Naive thymus-derived CD4-positive, alpha-beta T cell (primary cell): Measurements from ENCODE around the gene ABCB11. TPM values are rescaled to one million over a fixed set of nuclear protein-coding genes. Genes with fewer than 3 reads are reported as not detected.

Experiments
- ATAC-seq: fragments of 150-1000 bp; cut with Tn5 transposase; 2 replicates; pipeline ENCODE4 v1.10.0; 2021; ENCODE audit warnings: mild to moderate bottlenecking, moderate library complexity
- CTCF ChIA-PET: fragments of 350-600 bp; sonication (Branson Sonifier 250); formaldehyde crosslinking; loops from one replicate; lab custom pipeline; 2021; ENCODE audit warnings: antibody characterized with exemption; lab: Charles Lee
- POLR2A ChIA-PET: fragments of 350-600 bp; sonication (Branson Sonifier 250); formaldehyde crosslinking; loops from one replicate; lab custom pipeline; 2021; ENCODE audit warnings: antibody characterized with exemption, inconsistent platforms; lab: Charles Lee
- DNase-seq, 9 donors: peaks; one replicate each; pipeline versions ENCODE4 v3.0.0 to v3.0.0-alpha.2; 2020 to 2022; ENCODE audit warnings: mixed read lengths in 1 of 9
- H3K27ac ChIP-seq: one replicate; pipeline ENCODE4 v1.7.0; 2013; ENCODE audit warnings: mild to moderate bottlenecking, low read depth, low read length, moderate library complexity
- H3K27me3 ChIP-seq, 2 donors: one replicate each; pipeline ENCODE4 v1.7.0; 2013; ENCODE audit warnings: low read length in 2 of 2, mild to moderate bottlenecking in 2 of 2, moderate library complexity in 2 of 2; ENCODE audit not compliant: control insufficient read depth in 2 of 2, insufficient read depth in 2 of 2
- H3K36me3 ChIP-seq, 3 experiments: 1 replicate in 2 of 3; 2 replicates in 1 of 3; pipeline ENCODE4 v1.7.0; 2013; ENCODE audit warnings: low read length in 3 of 3, mild to moderate bottlenecking in 3 of 3, moderate library complexity in 1 of 3; ENCODE audit not compliant: insufficient read depth in 3 of 3, control insufficient read depth in 2 of 3
- H3K4me1 ChIP-seq, 2 donors: one replicate each; pipeline ENCODE4 v1.7.0; 2013; ENCODE audit warnings: low read length in 2 of 2, mild to moderate bottlenecking in 2 of 2, moderate library complexity in 1 of 2; ENCODE audit not compliant: control insufficient read depth in 2 of 2, insufficient read depth in 2 of 2
- H3K4me3 ChIP-seq: 2 replicates; pipeline ENCODE4 v1.7.0; 2013; ENCODE audit warnings: mild to moderate bottlenecking, low read length
- H3K9me3 ChIP-seq, 3 experiments: 1 replicate in 2 of 3; 2 replicates in 1 of 3; pipeline ENCODE4 v1.7.0; 2013; ENCODE audit warnings: low read length in 3 of 3; ENCODE audit not compliant: control insufficient read depth in 2 of 3
- H3K27ac Mint-ChIP-seq, 9 donors: one replicate each; pipeline ENCODE4 v1.8.0; 2020 to 2022; ENCODE audit warnings: mixed read lengths in 9 of 9, mild to moderate bottlenecking in 8 of 9, moderate library complexity in 5 of 9, inconsistent platforms in 2 of 9
- H3K27me3 Mint-ChIP-seq, 5 donors: one replicate each; pipeline ENCODE4 v1.8.0; 2021 to 2022; ENCODE audit warnings: mixed read lengths in 5 of 5, mild to moderate bottlenecking in 1 of 5
- H3K36me3 Mint-ChIP-seq, 5 donors: one replicate each; pipeline ENCODE4 v1.8.0; 2020 to 2022; ENCODE audit warnings: mixed read lengths in 5 of 5, mild to moderate bottlenecking in 3 of 5, inconsistent platforms in 1 of 5
- H3K4me1 Mint-ChIP-seq, 7 donors: one replicate each; pipeline ENCODE4 v1.8.0; 2020 to 2022; ENCODE audit warnings: mixed read lengths in 7 of 7, mild to moderate bottlenecking in 3 of 7, inconsistent platforms in 1 of 7
- H3K4me3 Mint-ChIP-seq, 10 donors: one replicate each; pipeline ENCODE4 v1.8.0; 2020 to 2022; ENCODE audit warnings: mild to moderate bottlenecking in 10 of 10, mixed read lengths in 10 of 10, moderate library complexity in 6 of 10, inconsistent platforms in 2 of 10
- H3K9me3 Mint-ChIP-seq, 11 donors: one replicate each; pipeline ENCODE4 v1.8.0; 2020 to 2022; ENCODE audit warnings: mixed read lengths in 11 of 11, mild to moderate bottlenecking in 4 of 11, inconsistent platforms in 1 of 11, moderate library complexity in 1 of 11
- intact Hi-C, 2 donors: fragments of 100-400 bp; cut with micrococcal nuclease; formaldehyde crosslinking; loops; one replicate each; pipeline ENCODE4 v1.15.1; 2023
- polyA plus RNA-seq, 2 donors: library from polyadenylated mRNA; unstranded; fragments of 300-500 nt; fragmentation: Illumina TruSeq; gene quantifications; one replicate each; pipeline ENCODE4 v1.2.3, GENCODE V29; 2021
- total RNA-seq, 6 experiments: library from RNA in 5 of 6; stranded (reverse) in 5 of 6; gene quantifications; 1 replicate in 5 of 6; 2 replicates in 1 of 6; pipeline ENCODE4 v1.2.3 and lab custom pipeline; 2021 to 2026

ABCB11 gene
- total and polyA plus RNA-seq, 7 experiments from 2014 or later, result not detected

GRCh38 chr2:168926621-168927386 lies 104.3 kb downstream of the ABCB11 start:
- no peak overlapping the region for H3K27ac ChIP-seq
- H3K36me3 ChIP-seq, result no peaks in the 10 kb centered on the region
- H3K9me3 ChIP-seq, result no peaks in the 10 kb centered on the region
- H3K4me3 ChIP-seq, result no peak overlapping the region
- H3K4me1 ChIP-seq, result no peaks in the 10 kb centered on the region
- intact Hi-C loops, result no loop called here
- Mint-ChIP-seq H3K27ac (no peak overlapping the region), H3K9me3 (no peaks in the 10 kb centered on the region), H3K4me1 (no peaks in the 10 kb centered on the region), H3K36me3 (no peaks in the 10 kb centered on the region), H3K4me3 (no peak overlapping the region), H3K27me3 (peaks cover 10 to 78% (median 40%) of the 10 kb centered on the region in 5 donors)
- ChIA-PET CTCF (no interaction called here), POLR2A (no interaction called here)
- no peaks in the 10 kb centered on the region for H3K27me3 ChIP-seq
- DNase-seq (no peak), ATAC-seq (no peak)

GRCh38 chr2:168920504-168921157 lies 110.5 kb downstream of the ABCB11 start:
- ChIA-PET CTCF (interaction anchor here (0.6 to 2.2 kb wide), 5 partner anchors 49 to 788 kb away, joined by 3 to 16 read pairs (median 3); no protein-coding TSS in a partner anchor), POLR2A (interaction anchor here (0.7 kb wide), 1 partner anchor 465 kb away, joined by 3 read pairs; no protein-coding TSS in a partner anchor)
- no peak overlapping the region for H3K4me3 Mint-ChIP-seq
- Histone ChIP-seq H3K27ac (no peak overlapping the region), H3K9me3 (peaks cover 0 to 1% (median 0%) of the 10 kb centered on the region in 3 experiments), H3K36me3 (no peaks in the 10 kb centered on the region), H3K4me1 (no peaks in the 10 kb centered on the region), H3K27me3 (no peaks in the 10 kb centered on the region), H3K4me3 (no peak overlapping the region)
- DNase-seq (peak in 6 of 9 donors; percentile 15 to 51 (median 42)), ATAC-seq (no peak)
- peaks cover 0 to under 1% (median 0%) of the 10 kb centered on the region in 5 donors for H3K36me3 Mint-ChIP-seq
- peak overlapping the region in 1 of 9 donors; percentile 8 for H3K27ac Mint-ChIP-seq
- intact Hi-C loops, result loop anchor here (1.0 to 5.0 kb wide), 7 partner anchors 143 to 784 kb away; no protein-coding TSS in a partner anchor
- peaks cover 18 to 58% (median 25%) of the 10 kb centered on the region in 5 donors for H3K27me3 Mint-ChIP-seq
- peaks cover 0 to 7% (median 0%) of the 10 kb centered on the region in 11 donors for H3K9me3 Mint-ChIP-seq
- H3K4me1 Mint-ChIP-seq, result peaks cover 0 to 8% (median 0%) of the 10 kb centered on the region in 7 donors

DNA sequence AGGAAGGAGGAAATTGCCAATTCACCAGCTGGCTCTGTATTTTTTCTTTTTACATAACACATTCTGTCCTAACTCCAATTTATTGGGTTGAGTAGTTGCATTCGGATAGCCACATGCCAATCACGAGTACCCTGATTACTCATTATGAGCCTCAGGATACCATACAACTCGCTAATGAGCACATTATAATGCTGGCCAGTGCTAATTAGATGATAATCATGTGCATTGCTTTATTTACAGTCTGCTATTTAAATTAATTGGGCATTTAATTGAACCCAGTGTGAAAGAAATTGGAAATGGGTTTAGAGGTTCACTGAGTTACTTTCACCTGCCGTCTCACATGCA lies 114.8 kb downstream of the ABCB11 start:
- ATAC-seq, result no peak
- Mint-ChIP-seq H3K27me3 (peaks cover 18 to 54% (median 37%) of the 10 kb centered on the region in 5 donors), H3K27ac (no peak overlapping the region), H3K4me1 (peaks cover 0 to 15% (median 7%) of the 10 kb centered on the region in 7 donors), H3K9me3 (peaks cover 0 to 15% (median 0%) of the 10 kb centered on the region in 11 donors), H3K4me3 (no peak overlapping the region), H3K36me3 (peaks cover 0 to 8% (median 0%) of the 10 kb centered on the region in 5 donors)
- POLR2A ChIA-PET, result interaction anchor here (0.6 kb wide), 1 partner anchor 455 kb away, joined by 5 read pairs; no protein-coding TSS in a partner anchor
- intact Hi-C loops, result loop anchor here in 1 of 2 donors (10.0 kb wide), 1 partner anchor 212 kb away; no protein-coding TSS in a partner anchor
- no peak overlapping the region for H3K27ac ChIP-seq
- H3K36me3 ChIP-seq, result no peaks in the 10 kb centered on the region
- no peaks in the 10 kb centered on the region for H3K4me1 ChIP-seq
- no peak overlapping the region for H3K4me3 ChIP-seq
- peaks cover 0 to 4% (median 0%) of the 10 kb centered on the region in 3 experiments for H3K9me3 ChIP-seq
- CTCF ChIA-PET, result no interaction called here
- peaks cover 0 to 4% of the 10 kb centered on the region in 2 donors for H3K27me3 ChIP-seq
- no peak for DNase-seq

DNA sequence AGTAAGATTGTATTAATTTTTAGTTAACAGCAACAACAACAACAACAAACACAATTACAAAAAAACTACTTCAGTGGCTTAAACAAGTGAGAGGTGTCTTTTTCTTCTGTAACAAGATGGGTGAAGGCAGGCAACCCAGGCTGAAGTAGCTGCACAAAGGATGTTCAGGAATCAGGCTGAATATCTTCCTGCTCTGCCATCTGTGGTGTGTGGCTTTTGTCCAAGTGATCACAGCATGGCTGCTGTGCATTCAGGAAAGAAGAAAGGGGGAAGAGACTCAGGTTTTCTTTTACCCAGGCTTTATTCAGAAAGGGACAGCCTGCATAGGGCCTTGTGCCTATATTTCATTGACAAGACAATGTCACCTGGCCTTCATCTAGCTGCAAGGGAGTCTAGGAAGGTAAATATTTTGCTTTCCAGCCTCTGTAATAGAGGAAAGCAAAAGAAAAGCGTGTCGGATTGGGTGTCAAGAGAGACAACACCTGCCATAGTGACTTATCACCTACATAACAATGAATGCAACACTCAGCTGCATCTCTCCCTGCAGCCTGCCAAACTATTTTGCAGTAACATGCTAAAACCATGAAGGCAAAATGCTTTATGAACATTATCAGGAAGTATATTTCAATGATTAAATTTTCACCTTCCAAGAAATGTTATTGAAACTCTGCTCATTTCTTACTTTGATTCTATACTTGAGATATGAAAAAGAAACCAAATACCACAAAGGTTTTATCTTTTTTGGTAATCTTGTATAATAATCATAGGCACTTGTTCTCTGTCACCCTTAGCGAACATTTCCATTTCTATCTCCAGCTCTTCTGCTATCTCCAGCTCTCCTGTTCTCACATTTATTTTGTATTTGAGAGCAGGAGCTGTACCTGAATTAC lies 115.4 kb downstream of the ABCB11 start:
- POLR2A ChIA-PET, result interaction anchor here (0.6 kb wide), 1 partner anchor 454 kb away, joined by 5 read pairs; no protein-coding TSS in a partner anchor
- H3K4me3 ChIP-seq, result no peak overlapping the region
- H3K27me3 Mint-ChIP-seq, result peaks cover 18 to 54% (median 33%) of the 10 kb centered on the region in 5 donors
- peaks cover 0 to 15% (median 7%) of the 10 kb centered on the region in 7 donors for H3K4me1 Mint-ChIP-seq
- H3K27ac ChIP-seq, result no peak overlapping the region
- peaks cover 0 to 15% (median 0%) of the 10 kb centered on the region in 11 donors for H3K9me3 Mint-ChIP-seq
- no peak for DNase-seq
- H3K36me3 Mint-ChIP-seq, result peaks cover 0 to 8% (median 0%) of the 10 kb centered on the region in 5 donors
- no peak for ATAC-seq
- CTCF ChIA-PET, result no interaction called here
- intact Hi-C loops, result loop anchor here in 1 of 2 donors (10.0 kb wide), 1 partner anchor 211 kb away; no protein-coding TSS in a partner anchor
- no peaks in the 10 kb centered on the region for H3K36me3 ChIP-seq
- H3K27me3 ChIP-seq, result peaks cover 0 to 4% of the 10 kb centered on the region in 2 donors
- peaks cover 0 to 4% (median 0%) of the 10 kb centered on the region in 3 experiments for H3K9me3 ChIP-seq
- no peak overlapping the region for H3K4me3 Mint-ChIP-seq
- no peak overlapping the region for H3K27ac Mint-ChIP-seq
- H3K4me1 ChIP-seq, result no peaks in the 10 kb centered on the region

GRCh38 chr2:168913495-168913894 lies 117.6 kb downstream of the ABCB11 start:
- Mint-ChIP-seq H3K27me3 (peaks cover 27 to 50% (median 30%) of the 10 kb centered on the region in 5 donors), H3K36me3 (peaks cover 0 to 11% (median 0%) of the 10 kb centered on the region in 5 donors), H3K4me1 (peaks cover 0 to 15% (median 7%) of the 10 kb centered on the region in 7 donors), H3K4me3 (peak overlapping the region in 3 of 10 donors; percentile 2 to 36 (median 23)), H3K27ac (no peak overlapping the region), H3K9me3 (peaks cover 0 to 15% (median 0%) of the 10 kb centered on the region in 11 donors)
- no peak for DNase-seq
- intact Hi-C loops, result loop anchor here in 1 of 2 donors (10.0 kb wide), 1 partner anchor 209 kb away; no protein-coding TSS in a partner anchor
- ChIA-PET POLR2A (no interaction called here), CTCF (interaction anchor here (0.6 kb wide), 1 partner anchor 578 kb away, joined by 3 read pairs; no protein-coding TSS in a partner anchor)
- Histone ChIP-seq H3K4me1 (no peaks in the 10 kb centered on the region), H3K27me3 (peaks cover 0 to 4% of the 10 kb centered on the region in 2 donors), H3K27ac (no peak overlapping the region), H3K36me3 (no peaks in the 10 kb centered on the region), H3K4me3 (no peak overlapping the region), H3K9me3 (peaks cover 0 to 4% (median 0%) of the 10 kb centered on the region in 3 experiments)
- no peak for ATAC-seq
